NCI-H748 (cell line): ENCODE measurements around the gene ZNF750.

ENCODE experiments used
- DNase-seq: peaks from one replicate; lab custom pipeline; 2025; ENCODE audit not compliant: unreplicated experiment; lab: John Stamatoyannopoulos, UW

The ZNF750 gene

DNA sequence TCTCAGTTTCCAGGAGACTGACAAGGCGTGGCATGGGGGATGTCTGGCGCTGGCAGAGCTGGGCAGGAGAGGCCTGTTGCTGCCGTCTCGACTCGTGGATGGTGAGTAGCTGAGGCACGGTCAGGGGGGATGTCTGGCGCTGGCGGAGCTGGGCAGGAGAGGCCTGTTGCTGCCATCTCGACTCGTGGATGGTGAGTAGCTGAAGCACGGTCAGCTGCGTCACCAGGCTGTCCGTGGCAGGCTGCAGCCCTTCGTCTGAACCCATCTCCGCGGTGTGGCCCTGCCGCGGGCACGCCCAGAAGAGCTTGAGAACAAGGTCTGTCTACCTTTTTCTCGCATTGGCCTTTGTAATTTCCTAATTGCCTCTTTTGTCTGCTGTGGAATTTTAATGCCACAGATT, 25.0 kb downstream of the ZNF750 start:
- no peak for DNase-seq

- no peak for DNase-seq
Observed at GRCh38 chr17:82813299-82814051, 26.3 kb downstream of the ZNF750 start.

DNA sequence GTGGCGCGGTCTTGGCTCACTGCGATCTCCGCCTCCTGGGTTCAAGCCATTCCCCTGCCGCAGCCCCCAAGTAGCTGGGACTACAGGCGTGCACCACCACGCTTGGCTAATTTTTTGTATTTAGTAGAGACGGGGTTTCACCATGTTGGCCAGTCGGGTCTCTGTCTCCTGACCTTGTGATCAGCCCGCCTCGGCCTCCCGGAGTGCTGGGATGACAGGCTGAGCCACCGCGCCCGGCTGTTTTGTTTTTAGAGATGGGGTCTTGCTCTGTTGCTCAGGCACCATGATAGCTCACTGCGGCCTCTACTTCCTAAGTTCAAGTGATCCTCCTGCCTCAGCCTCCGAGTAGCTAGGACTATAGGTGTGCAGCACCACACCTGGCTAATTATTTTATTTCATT, 27.2 kb downstream of the ZNF750 start:
- DNase-seq = no peak

DNA sequence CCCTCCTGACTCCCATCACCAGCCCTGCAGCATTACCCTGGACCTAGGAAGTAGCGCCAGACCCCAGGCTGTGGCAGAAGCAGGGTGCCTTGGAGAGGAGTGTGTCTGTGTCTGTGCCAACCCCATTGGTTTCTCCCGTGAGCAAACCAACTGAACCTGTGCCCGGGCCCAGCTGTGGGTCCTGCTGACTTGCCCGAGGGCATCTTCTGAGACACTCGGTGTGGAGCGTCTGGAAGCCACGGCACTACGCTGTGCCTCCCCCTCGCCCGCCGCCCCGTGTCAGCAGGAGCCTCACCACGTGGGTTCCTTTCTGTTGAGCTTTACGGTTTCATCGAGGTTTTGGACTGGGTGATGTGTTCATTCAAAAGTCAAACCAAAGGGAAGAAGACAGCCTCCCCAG, 27.8 kb downstream of the ZNF750 start:
- no peak for DNase-seq

DNA sequence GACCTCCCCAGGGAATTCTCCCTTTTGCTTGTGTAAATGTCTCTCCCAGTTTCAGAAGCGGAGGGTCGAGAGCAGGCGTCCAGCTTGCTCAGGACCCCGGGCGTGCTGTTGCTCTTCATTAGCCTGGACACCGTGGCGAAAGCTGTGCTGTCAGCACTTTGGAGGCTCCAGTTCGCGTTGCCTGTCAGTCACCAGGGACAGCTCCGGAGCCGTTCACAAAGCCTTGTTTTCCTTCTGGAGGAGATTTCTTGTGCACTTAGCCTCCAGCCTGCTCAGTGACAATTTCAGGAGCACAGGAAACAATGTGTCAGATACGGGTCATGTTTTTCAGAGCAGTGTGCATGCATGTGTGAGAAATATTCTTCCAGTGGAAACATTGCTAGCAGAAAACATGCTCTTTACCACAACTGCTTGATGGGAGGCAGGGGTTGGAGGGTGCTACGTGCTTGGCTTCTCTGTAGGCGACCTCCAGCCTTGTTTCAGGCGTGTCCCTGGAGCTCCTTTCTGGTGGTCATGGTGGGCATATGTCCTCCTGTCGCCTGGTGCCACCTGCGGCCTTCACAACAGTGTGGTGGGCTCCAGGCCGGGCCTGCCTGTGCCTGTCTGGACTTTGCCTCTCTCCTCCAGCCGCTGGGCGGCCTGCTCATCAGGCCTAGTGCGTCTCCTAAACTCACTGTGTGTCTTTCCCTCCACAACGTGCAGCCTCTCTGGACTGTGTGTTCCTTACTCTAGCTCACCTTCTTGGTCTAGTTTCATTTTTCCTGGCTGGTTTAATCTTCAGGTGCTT, 29.0 kb downstream of the ZNF750 start:
- DNase-seq = no peak

DNA sequence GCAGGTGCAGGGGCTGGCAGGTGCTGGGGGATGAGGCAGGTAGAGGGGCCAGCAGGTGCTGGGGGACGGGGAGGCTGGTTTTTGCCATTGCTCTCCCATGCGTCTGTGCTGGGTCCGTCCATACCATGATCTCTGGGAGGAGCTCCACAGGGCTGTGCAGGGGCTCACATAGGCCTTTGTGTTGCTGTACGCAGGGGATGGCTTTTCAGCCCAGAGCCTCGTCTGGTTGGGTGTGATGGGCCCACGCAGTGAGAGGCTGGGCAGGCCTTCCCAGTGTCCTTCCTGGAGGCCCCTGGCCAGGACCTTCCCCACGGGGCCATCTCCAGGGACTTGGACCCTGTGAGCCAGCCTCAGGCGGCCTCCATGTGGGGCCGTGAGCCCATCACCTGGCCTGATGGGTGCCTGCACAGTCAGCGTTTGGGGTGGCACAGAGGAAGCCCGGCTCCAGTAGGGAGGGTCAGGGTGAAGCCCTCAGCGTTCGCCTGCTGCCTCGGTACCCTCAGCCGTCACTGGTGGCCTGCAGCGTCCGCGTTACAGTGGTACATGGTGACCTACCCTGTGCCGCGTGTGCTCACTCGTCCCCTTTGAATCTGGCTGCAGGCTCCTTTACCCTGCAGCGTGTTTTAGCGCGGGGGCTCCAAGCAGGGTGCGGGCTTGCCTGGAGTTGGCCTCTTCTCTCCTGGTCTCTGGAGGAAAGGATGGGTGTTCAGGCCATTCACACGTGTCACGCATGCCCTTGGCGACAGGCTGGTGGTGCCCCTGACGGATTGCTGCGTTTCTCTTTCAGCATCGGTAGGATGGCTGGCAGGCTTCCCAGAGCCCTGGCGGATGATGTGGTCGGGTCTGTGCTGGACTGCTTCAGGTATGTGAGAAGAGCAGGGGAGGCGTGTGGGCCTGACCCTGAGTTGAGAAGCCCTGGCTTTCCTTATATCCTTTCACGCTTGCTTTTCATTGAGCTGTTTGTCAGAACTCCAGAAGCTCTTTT, 30.6 kb downstream of the ZNF750 start:
- no peak for DNase-seq

- no peak for DNase-seq
Observed at GRCh38 chr17:82808006-82808405, 31.8 kb downstream of the ZNF750 start.

DNA sequence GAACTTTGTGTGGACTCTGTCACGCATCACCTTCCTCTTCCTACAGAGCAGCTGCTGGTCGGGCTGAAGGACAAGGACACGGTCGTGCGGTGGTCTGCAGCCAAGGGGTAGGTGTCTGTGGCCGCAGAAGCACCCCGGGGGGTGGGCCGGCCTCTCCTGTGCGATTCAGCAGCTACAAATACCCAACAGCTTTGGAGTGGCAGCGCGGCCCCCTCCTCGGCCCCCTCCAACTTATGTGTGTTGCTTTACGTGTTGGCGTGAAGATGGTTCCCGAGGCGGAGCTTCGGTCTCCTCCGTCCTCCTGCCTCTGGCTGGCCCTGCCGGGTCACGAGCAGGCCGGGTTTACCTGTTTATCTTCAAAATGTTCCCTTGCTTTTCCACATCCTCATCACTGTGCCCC, 32.3 kb downstream of the ZNF750 start:
- DNase-seq = no peak

DNA sequence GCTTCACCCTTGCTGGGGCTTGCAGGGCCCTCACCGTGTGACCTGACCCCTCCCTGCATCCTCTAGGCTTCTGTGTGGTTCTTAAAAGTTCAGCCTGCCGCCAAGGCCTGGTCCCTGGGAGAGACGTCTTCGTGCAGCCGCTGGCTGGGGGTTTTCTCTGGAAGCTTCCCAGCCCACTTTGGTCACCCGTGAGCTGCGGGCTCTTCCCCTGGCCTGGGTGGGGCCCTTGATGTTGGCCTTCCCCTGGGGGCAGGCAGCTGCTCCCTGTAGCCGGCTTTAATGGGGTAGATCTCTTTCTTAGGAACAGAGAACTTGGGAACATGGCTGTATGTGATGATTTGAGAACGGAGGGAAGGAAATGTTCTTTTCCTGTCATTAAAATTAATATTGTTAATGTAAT, 32.7 kb downstream of the ZNF750 start:
- no peak for DNase-seq

- DNase-seq = no peak
Observed at GRCh38 chr17:82806645-82807044, 33.2 kb downstream of the ZNF750 start.

DNA sequence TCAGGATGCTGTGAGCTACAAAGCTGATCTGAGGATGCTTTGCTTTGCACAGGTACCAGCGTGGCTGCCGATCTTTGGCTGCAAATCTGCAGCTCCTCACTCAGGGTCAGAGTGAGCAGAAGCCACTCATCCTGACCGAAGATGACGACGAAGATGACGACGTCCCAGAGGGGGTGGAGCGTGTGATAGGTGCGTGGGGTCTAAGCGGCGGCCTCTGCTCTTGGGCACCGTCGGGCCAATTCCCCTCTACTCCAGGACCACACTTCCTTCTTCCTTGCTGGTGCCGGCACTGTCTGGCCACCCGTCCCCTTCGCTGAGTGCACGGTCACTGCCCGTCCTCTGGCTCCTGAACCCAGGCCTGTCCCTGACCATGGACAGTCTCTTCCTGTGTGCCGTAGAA, 34.0 kb downstream of the ZNF750 start:
- DNase-seq = no peak

GRCh38 chr17:82805254-82805653, 34.6 kb downstream of the ZNF750 start:
- DNase-seq = no peak

- DNase-seq = no peak
Observed at GRCh38 chr17:82804442-82805191, 35.2 kb downstream of the ZNF750 start.

GRCh38 chr17:82803606-82804005, 36.2 kb downstream of the ZNF750 start:
- no peak for DNase-seq

GRCh38 chr17:82803185-82803584, 36.6 kb downstream of the ZNF750 start:
- no peak for DNase-seq

DNA sequence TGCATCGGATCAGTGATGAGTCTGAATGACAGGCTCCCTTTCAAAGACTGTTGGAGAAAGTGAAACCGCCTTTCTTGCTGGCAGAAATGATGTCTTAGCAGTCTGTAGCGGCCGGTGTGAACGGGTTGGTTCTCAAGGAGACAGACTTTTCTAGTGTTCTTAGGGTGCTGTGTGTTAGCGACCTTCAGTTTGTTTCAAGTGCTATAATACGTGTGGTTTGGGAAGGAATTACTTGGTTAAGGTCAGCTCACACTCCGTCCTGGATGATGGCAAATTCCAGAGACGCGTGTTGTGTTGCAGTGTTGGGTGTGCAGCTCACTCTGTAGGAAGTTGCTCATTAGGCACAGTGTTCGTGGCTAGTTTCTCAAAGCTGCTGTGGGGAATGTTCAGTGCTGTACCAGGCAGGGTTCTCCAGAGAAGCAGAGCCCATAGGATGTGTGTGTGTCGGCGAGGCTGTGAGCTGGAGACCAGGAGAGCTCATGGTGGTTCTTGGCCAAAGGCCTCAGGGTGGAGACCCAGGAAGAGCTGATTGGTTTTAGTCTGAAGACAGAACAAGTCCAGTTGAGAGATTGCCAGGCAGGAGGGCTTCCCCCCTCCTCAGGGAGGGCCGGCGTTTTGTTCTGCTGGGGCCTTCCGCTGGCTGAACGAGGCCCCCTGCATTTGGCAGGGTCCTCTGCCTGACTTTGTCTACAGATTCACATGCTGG, 37.6 kb downstream of the ZNF750 start:
- DNase-seq = no peak

GRCh38 chr17:82801377-82801970, 38.3 kb downstream of the ZNF750 start:
- no peak for DNase-seq

- no peak for DNase-seq
Observed at GRCh38 chr17:82800885-82801284, 38.9 kb downstream of the ZNF750 start.

GRCh38 chr17:82799591-82799990, 40.2 kb downstream of the ZNF750 start:
- DNase-seq = no peak

GRCh38 chr17:82798752-82799151, 41.1 kb downstream of the ZNF750 start:
- DNase-seq = no peak
